Placental pericyte (primary cell): Measurements from ENCODE around the gene ROM1. TPM values are rescaled to one million over a fixed set of nuclear protein-coding genes. Genes with fewer than 3 reads are reported as not detected.

ENCODE experiments used
- small RNA-seq: library from RNA; depleted of rRNA; stranded (forward); fragments of <200 nt; gene quantifications from one replicate; pipeline ENCODE3, GENCODE V24; 2012; ENCODE audit warnings: low replicate concordance
- total RNA-seq: library from RNA; depleted of rRNA; stranded (reverse); fragments of >200 nt; gene quantifications from 2 replicates; pipeline ENCODE4 v1.2.3, GENCODE V29; 2012

ROM1 gene, protein sequence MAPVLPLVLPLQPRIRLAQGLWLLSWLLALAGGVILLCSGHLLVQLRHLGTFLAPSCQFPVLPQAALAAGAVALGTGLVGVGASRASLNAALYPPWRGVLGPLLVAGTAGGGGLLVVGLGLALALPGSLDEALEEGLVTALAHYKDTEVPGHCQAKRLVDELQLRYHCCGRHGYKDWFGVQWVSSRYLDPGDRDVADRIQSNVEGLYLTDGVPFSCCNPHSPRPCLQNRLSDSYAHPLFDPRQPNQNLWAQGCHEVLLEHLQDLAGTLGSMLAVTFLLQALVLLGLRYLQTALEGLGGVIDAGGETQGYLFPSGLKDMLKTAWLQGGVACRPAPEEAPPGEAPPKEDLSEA
- 1.3 and 4.6 TPM in 2 replicates for total RNA-seq

DNA sequence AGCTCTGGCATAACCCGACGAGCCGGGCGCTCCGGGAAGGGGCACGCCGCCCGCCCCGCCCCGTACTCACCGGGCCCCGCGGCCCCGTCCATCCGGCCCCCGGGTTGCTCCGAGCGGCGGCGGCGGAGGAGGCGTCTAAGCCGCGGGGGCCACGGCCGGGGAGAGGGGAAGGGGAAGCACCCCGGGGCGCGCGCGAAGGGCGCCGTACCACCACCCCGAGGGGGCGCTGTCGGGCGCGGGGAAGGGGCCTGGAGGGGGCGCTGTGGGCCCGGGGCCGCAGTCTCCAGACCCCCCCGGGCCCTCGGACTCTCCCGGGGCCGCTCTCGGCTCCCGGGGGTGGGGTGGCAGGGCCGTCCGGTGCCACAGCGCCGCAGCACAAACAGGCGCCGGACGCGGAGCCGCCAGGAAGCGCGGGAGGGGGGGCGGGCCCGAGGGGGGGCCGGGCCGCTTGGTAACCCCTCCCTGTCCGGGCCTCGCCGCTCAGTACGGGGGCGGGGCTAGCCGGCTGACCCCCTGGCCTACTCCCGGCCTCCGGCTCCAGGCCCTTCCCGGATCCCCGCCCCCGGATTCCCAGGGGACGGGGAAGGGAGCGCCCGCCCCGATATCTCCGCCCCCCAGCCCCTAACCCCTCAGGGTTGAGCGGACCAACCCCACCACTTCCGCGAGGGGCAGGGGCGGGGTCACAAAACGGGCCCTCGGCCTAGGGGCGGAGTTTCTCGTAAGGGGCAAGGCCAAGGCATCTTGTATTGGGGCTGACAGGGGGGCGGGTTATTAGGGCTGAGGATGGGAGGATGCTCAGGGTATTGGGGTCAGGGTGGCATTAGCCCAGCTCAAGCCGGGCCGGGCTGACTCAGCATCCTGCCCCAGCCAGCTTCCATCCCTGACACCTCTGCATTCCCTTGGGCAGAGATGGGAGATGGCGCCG, at the start of gene ROM1, which contains the start of gene EML3:
Gene ROM1, plus strand, starts transcription at position 892 of the 925 bp plus-strand sequence. Its CDS starts 25 bp downstream, at position 917.
Gene EML3, minus strand, starts transcription at position 410 of the 925 bp plus-strand sequence. Its CDS starts 318 bp downstream, at position 92.

DNA sequence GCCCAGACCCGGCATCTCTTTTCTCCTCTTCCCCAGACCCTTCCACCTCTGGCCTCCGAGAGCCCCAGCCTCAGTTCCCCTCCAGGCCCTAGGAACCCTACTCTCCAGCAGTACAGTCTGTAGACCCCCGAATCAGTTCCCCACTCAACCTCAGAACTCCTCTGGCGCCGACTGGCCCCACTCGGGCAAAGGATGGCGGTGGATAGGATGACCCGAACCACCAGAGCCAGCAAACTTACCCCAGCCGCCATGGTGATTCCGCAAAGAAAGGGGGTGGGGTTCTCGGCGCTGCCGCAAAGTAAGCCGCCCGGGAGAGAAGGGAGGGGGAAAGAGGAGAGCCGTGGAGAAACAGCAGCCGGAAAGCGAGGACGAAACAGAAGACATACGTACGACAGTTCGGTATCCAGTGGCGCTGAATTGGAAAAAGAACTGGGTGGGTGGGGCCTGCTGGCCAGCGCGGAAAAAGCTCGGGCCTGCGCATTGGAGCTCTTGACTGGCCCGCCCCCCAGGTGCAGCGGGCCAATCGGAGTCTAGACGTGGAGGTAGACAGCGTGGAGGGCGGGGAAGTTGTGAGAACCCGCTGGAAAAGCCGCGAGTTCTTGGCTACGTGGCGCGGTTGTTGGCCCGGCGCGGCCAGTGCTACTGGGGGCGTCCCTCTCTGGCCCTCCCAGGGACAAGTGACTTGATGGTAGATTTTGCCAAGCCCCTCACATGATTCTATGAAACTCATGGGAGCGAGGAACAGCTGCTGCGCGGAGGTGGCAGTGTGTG, 39.3 kb upstream of the ROM1 start, which contains the start of gene EEF1G:
Gene EEF1G, minus strand, starts transcription at position 300 of the 771 bp plus-strand sequence. Its CDS starts 49 bp downstream, at position 251.

DNA sequence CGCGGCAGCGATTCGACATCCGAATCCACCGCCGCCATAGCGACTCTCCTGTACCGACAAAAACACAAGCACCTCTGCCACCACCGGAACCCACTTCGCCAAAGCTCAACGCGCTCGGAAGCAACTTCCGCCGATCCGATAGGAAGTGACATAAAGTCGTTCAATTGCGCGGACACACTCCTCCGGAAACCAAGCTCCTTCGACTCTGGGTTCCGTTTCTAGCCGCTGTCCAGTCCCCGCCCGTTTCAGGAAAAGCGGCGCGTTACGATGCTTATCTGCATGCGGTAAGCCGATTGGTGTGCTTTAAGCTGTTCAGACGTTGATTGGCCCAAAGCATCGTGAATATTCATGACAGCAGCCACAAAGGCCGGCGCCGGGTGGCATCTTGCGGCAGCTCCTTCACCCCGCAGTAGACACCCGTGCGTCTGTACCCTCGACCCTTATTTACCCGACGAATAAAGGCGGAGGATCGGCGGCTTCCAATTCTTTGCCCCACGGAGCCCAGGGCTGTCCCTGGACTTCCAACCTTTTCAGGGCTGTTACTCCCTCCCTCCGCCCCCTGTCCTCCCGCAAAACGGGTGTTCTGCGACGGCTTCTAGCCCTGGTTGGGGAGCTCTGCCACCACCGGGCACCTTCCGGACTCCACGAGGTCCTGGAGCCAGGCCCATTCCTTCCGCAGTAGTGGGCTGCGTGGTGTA, 21.5 kb upstream of the ROM1 start, which contains the start of gene TUT1:
Gene TUT1, minus strand, starts transcription at position 76 of the 698 bp plus-strand sequence. Its CDS starts 38 bp downstream, at position 38.

DNA sequence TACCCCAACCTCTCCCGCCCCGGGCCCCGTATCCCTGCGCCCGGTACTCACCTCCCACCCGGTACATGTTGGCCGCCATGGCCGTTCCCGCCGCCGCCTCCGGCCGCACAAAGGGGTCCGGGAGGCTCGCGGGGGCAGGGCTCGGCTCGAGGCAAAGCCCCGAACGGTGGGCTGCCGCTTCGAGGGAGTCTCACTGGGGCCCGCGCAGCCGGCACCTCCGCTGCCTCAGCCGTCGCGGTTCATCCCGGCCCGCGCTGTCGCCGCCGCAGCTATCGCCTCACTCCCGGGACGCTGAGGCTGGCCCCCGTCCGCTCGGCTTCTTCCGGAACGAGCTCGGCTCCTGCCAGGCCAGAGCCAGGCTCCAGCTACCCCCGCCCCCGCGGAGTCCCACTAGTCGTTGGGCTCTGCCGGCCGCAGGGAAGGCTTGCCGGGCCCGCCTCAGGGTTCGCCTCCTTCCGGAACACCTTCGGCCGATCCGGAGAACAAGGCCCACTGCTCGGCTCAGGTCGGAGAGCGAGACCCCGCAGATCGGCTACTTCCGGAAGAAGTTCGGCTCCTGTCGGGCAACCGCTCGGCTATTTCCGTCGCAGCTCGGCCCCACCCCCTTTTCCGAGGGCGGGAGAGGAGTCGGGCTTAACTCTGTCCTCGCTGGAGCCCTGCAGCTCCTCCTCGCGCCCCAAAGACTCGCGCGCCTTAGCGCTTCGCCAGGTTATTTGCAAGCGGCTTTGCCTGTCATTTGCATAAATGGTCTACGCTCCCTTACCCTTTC, 11.5 kb upstream of the ROM1 start, which contains the start of gene MTA2:
Gene MTA2, minus strand, starts transcription at position 494 of the 769 bp plus-strand sequence. Its CDS starts 415 bp downstream, at position 79.

DNA sequence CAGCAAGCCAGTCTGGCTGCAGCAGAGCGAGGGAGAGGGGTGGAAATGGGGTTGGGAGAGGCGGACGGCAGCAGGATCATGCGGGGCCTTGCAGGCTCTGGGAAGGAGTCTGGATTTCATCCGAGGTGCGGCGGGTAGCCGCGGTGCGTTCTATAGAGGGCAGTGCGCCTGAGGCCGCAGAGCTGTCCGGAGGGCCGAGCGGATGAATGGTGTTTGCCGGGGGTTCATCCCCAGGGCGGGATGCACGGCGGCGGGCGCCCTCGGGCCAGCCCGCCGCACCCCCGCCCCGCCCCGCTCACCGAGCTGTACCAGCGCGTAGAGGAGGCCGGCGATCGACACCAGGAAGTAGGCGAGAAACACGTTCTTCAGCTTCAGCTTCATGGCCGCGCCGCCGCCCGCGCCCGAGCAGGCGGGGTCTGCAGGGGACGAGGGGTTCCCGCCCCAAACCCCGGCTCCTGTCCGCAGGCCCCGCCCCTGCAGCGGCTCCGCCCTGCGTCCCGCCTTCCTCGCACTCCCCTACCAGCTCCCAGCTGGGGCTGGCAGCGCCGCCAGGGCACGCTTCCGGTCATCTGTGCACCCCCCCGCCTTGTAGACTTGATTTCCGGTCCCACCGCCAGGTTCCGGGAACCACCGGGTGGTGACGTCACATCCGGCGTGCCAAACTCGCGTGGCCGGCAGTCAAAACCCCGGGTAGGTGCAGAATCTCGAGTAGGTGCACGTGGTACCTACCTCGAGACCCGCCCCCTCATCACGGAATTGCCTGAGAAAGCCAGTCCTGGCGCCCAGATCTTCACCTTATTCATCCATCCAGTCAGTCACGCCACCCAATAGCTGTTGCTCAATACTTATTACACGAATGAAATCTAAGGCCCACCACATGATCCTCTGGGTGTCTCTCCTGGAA, 8.8 kb downstream of the ROM1 start, which contains the start of gene B3GAT3:
Gene B3GAT3, minus strand, starts transcription at position 420 of the 904 bp plus-strand sequence. Its CDS starts 39 bp downstream, at position 381.

DNA sequence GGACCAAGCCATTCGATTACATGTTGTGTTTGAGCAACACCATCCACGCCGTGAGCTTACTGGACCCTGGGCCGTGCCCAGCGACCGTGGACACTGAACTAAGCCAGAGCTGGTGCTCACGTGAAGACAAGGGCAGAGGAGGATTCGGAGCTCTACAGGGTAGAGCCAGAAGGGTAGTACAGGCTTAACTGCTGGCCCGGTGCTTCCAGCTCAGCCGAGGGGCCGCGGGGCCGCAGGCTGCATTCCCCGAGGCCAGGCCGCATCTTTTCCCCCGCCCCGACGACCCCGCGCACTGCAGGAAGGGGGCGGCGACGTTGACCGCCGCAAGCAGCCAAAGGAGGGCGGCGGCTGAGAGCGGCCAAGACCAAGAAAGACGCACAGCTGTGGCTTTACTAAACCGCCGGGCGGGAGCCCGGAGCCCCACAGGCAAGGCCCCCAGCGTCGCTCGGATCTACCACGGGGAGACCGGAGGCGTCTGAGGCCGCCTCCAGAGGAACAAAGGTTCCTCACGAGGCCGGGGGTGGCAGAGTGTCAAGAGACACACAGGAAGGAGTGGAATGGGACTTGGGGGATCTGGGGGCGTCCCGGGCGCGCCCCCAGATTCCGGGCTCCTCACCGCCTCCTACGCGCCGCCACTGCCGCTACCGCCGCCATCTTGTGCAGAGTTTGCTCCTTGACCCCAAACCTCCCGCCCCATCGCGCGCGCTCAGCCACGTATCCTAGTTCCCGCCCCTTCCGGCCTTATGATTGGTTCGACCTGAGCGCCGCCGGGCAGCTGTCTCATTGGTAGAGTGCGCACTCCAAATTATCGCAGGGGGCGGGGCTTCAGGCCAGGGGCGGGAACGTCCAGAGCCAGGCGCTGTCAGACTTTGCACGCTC, 33.1 kb downstream of the ROM1 start, which contains the start of gene GANAB:
Gene GANAB, minus strand, starts transcription at position 668 of the 879 bp plus-strand sequence. Its CDS starts 14 bp downstream, at position 654.

Small RNA genes lying within 50 kb of the gene (small RNA-seq; reads per million reads assigned to genes)
- gene AP001458.1 (not detected), gene MIR6747 (0.10 reads per million)

Other genes starting within 250 kb of the ROM1 start
- not detected in 2 replicates for gene SCGB1A1, start 194.2 kb upstream of the ROM1 start, total RNA-seq
- 206 and 490 TPM in 2 replicates for gene AHNAK, start 66.5 kb upstream of the ROM1 start, total RNA-seq
- 914 and 1,622 TPM in 2 replicates for gene EEF1G, start 39.4 kb upstream of the ROM1 start, total RNA-seq
- gene TUT1, start 21.7 kb upstream of the ROM1 start, total RNA-seq, result 7.4 and 8.4 TPM in 2 replicates
- gene MTA2, start 11.4 kb upstream of the ROM1 start, total RNA-seq, result 82.7 and 179 TPM in 2 replicates
- gene EML3, start 482 bp upstream of the ROM1 start, total RNA-seq, result 17.9 and 20.3 TPM in 2 replicates
- 34.6 and 47.0 TPM in 2 replicates for gene B3GAT3, start 8.7 kb downstream of the ROM1 start, total RNA-seq
- 222 and 365 TPM in 2 replicates for gene GANAB, start 33.4 kb downstream of the ROM1 start, total RNA-seq
- gene INTS5, start 40.0 kb downstream of the ROM1 start, total RNA-seq, result 19.0 and 38.4 TPM in 2 replicates
- gene C11orf98, start 52.0 kb downstream of the ROM1 start, total RNA-seq, result 19.9 and 31.8 TPM in 2 replicates
- gene CSKMT, start 52.1 kb downstream of the ROM1 start, total RNA-seq, result 5.3 and 10.0 TPM in 2 replicates
- gene UQCC3, start 58.4 kb downstream of the ROM1 start, total RNA-seq, result 4.6 and 7.6 TPM in 2 replicates
- 5.2 and 5.5 TPM in 2 replicates for gene LBHD1, start 59.0 kb downstream of the ROM1 start, total RNA-seq
- gene UBXN1, start 65.8 kb downstream of the ROM1 start, total RNA-seq, result 62.4 and 230 TPM in 2 replicates
- 3.7 and 4.7 TPM in 2 replicates for gene LRRN4CL, start 76.3 kb downstream of the ROM1 start, total RNA-seq
- 42.2 and 63.7 TPM in 2 replicates for gene BSCL2, start 94.2 kb downstream of the ROM1 start, total RNA-seq
- not detected in 2 replicates for gene GNG3, start 94.4 kb downstream of the ROM1 start, total RNA-seq
- gene HNRNPUL2, start 114.2 kb downstream of the ROM1 start, total RNA-seq, result 7.0 and 16.3 TPM in 2 replicates
- 39.8 and 49.1 TPM in 2 replicates for gene TTC9C, start 115.2 kb downstream of the ROM1 start, total RNA-seq
- gene ZBTB3, start 140.9 kb downstream of the ROM1 start, total RNA-seq, result 15.1 and 18.3 TPM in 2 replicates
- gene POLR2G, start 148.3 kb downstream of the ROM1 start, total RNA-seq, result 54.0 and 56.0 TPM in 2 replicates
- gene TAF6L, start 158.1 kb downstream of the ROM1 start, total RNA-seq, result 19.3 and 29.5 TPM in 2 replicates
- gene TMEM179B, start 174.1 kb downstream of the ROM1 start, total RNA-seq, result 42.2 and 50.7 TPM in 2 replicates
- 11.2 and 21.0 TPM in 2 replicates for gene TMEM223, start 178.7 kb downstream of the ROM1 start, total RNA-seq
- gene NXF1, start 192.2 kb downstream of the ROM1 start, total RNA-seq, result 35.2 and 49.5 TPM in 2 replicates
- gene STX5, start 218.8 kb downstream of the ROM1 start, total RNA-seq, result 48.7 and 70.2 TPM in 2 replicates
- not detected in 2 replicates for gene TEX54, start 219.6 kb downstream of the ROM1 start, total RNA-seq
- 44.6 and 56.4 TPM in 2 replicates for gene WDR74, start 226.3 kb downstream of the ROM1 start, total RNA-seq